Heart left ventricle (tissue), 16 donors: ENCODE measurements around the gene EMX1. TPM values are rescaled to one million over a fixed set of nuclear protein-coding genes. Genes with fewer than 3 reads are reported as not detected.

Source experiments
- ATAC-seq, 4 donors: fragments of 200-7000 bp; cut with Tn5 transposase; one replicate each; pipeline ENCODE4 v1.9.1; 2020 to 2022; ENCODE audit warnings: moderate library complexity in 4 of 4, mild to moderate bottlenecking in 3 of 4, moderate number of reproducible peaks in 1 of 4
- DNase-seq, 5 donors: peaks; one replicate each; pipeline ENCODE4 v3.0.0-alpha.2; 2020
- H3K27ac ChIP-seq, 12 donors: fragments of 200-600 bp; sonication (generic) in 4 of 12; one replicate each; pipeline versions ENCODE4 v1.5.0 to v1.8.0; 2016 to 2022; ENCODE audit warnings: mild to moderate bottlenecking in 2 of 12
- H3K27me3 ChIP-seq, 9 donors: fragments of 200-600 bp; sonication (generic) in 2 of 9; one replicate each; pipeline versions ENCODE4 v1.5.1 to v1.8.0; 2016 to 2022; ENCODE audit warnings: mild to moderate bottlenecking in 3 of 9
- H3K36me3 ChIP-seq, 9 donors: fragments of 200-600 bp; sonication (generic) in 2 of 9; one replicate each; pipeline versions ENCODE4 v1.5.0 to v1.8.0; 2018 to 2022; ENCODE audit warnings: mild to moderate bottlenecking in 2 of 9
- H3K4me1 ChIP-seq, 12 donors: fragments of 200-600 bp; sonication (generic) in 4 of 12; one replicate each; pipeline versions ENCODE4 v1.5.0 to v1.8.0; 2016 to 2022; ENCODE audit warnings: mild to moderate bottlenecking in 3 of 12
- H3K4me3 ChIP-seq, 12 donors: fragments of 200-600 bp; sonication (generic) in 4 of 12; one replicate each; pipeline versions ENCODE4 v1.5.0 to v1.8.0; 2017 to 2022; ENCODE audit warnings: mild to moderate bottlenecking in 9 of 12, moderate library complexity in 4 of 12
- H3K9me3 ChIP-seq, 12 donors: fragments of 200-600 bp; sonication (generic) in 4 of 12; one replicate each; pipeline versions ENCODE4 v1.5.0 to v1.8.0; 2016 to 2022; ENCODE audit warnings: mild to moderate bottlenecking in 1 of 12
- POLR2A ChIP-seq, 2 donors: fragments of 450-650 bp; IDR thresholded peaks; one replicate each; pipeline ENCODE4 v1.6.1; 2017; ENCODE audit warnings: antibody characterized with exemption in 2 of 2, mild to moderate bottlenecking in 2 of 2, moderate library complexity in 2 of 2
- WGBS, 4 donors: extraction: QIAGEN DNeasy Blood & Tissue Kit in 2 of 4; methylation state at CpG; one replicate each; pipeline versions ENCODE4 v1.1.5 to v1.1.7; 2013 to 2018; 5-methylcytosine and 5-hydroxymethylcytosine counted together
- intact Hi-C, 10 donors: fragments of 100-400 bp; cut with DNase I; formaldehyde crosslinking; loops; one replicate each; pipeline versions ENCODE4 v1.11.1 to v1.14.2; 2022
- polyA plus RNA-seq, 2 donors: library from polyadenylated mRNA; stranded (reverse); fragments of 200-250 nt; gene quantifications; one replicate each; pipeline ENCODE4 v1.2.3, GENCODE V29; 2013
- total RNA-seq, 9 donors: library from RNA; depleted of rRNA in 2 of 9; stranded (reverse); fragments of >200 nt in 2 of 9; fragmentation: NEBNext Ultra II Directional in 3 of 9; extraction: Animal tissue kit (Norgen Biotek cat#: 25700) in 3 of 9; gene quantifications; one replicate each; pipeline versions ENCODE4 v1.1.0 to v1.2.4, GENCODE V29; 2016 to 2023
- TF ChIP-seq, protein P1 (sequence below), 12 donors: fragments of 200-600 bp; sonication (generic) in 4 of 12; IDR thresholded peaks; one replicate each; pipeline versions ENCODE4 v1.5.0 to v1.8.0; 2018 to 2022; ENCODE audit warnings: antibody characterized with exemption in 12 of 12, mild to moderate bottlenecking in 5 of 12
- donor health status: ischemic (EF 13 %, LVEDD 7.1; RV severe dilation, severe dysfunction).
- donor health status: healthy with polysubstance abuse.
- donor health status: DM: no; HTN: yes; CAD: no.
- donor health status: DM: no; HTN: no; CAD: no.
- donor health status: ischemic (EF 25% LVEDD 6.9; RV normal size, moderate dysfunction).
- donor health status: ischemic (EF 25% LVEDD 5.7; RV mildly dilated, moderate dysfunction).
- donor health status: healthy.
- donor health status: DM: yes; HTN: yes; CAD: no.
- donor health status: ischemic (EF 35%, LVEDD 5.7; RV mildly dilated, moderate dysfunction).
- donor health status: nonischemic (EF 11% LVEDD 7.7; RV severe dilation, severe dysfunction).
- donor health status: DM: yes; HTN: yes; CAD: no.
- donor health status: PGD.
- donor health status: ischemic (EF 29% LVEDD 5.4; RV normal size, mild dysfunction).
- donor health status: nonischemic (EF 23%, LVEDD 6.1; RV moderate dilation, normal function).

Gene EMX1
- total and polyA plus RNA-seq, 11 donors, result not detected

DNA sequence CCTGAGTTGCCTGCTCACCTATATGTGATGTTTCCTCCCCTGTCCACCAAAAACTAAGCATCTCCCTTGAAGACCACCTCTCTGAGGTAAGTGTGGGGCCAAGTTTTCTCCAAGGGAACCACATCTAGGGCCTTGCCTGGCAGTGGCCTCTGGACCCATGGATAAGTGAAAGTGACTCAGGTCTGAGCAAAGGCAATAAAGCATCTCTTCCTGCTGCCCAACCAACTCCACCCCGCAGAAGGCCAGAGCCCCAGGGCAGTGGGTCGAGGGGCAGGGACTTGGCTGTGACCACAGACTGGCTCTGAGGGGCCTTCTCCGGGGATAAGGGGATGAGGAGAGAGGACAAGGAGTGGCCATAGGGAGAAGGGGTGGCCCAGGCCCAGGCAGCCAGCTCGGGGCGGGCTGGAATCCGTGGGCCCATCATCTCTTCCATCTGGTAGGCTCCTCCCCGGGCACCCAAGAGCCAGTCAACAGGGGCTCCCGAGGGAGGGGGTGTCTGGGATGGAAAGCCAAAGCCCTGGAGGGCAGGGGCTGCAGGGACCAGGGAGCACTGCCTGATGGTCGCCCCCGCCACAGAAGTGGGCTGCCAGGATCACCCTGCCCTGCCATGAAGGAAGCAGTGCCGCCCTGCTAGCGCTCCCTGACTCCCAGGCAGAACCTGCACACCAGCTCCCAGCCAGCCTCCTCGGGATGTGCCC lies 33.4 kb downstream of the EMX1 start:
- no peak for TF ChIP-seq POLR2A (IDR thresholded peaks at IDR 0.05)
- TF ChIP-seq, protein P1, sequence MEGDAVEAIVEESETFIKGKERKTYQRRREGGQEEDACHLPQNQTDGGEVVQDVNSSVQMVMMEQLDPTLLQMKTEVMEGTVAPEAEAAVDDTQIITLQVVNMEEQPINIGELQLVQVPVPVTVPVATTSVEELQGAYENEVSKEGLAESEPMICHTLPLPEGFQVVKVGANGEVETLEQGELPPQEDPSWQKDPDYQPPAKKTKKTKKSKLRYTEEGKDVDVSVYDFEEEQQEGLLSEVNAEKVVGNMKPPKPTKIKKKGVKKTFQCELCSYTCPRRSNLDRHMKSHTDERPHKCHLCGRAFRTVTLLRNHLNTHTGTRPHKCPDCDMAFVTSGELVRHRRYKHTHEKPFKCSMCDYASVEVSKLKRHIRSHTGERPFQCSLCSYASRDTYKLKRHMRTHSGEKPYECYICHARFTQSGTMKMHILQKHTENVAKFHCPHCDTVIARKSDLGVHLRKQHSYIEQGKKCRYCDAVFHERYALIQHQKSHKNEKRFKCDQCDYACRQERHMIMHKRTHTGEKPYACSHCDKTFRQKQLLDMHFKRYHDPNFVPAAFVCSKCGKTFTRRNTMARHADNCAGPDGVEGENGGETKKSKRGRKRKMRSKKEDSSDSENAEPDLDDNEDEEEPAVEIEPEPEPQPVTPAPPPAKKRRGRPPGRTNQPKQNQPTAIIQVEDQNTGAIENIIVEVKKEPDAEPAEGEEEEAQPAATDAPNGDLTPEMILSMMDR (IDR thresholded peaks at IDR 0.05), result no peak
- Histone ChIP-seq H3K36me3 (peaks cover 0 to 3% (median 0%) of the 10 kb centered on the region in 9 donors), H3K27ac (no peak overlapping the region), H3K4me3 (no peak overlapping the region), H3K27me3 (no peaks in the 10 kb centered on the region), H3K9me3 (no peaks in the 10 kb centered on the region), H3K4me1 (peaks cover 0 to 8% (median 0%) of the 10 kb centered on the region in 12 donors)
- no peak for ATAC-seq
- DNase-seq, result no peak
- WGBS, 4 donors, result 83 to 91% (median 88%) methylated on average over 11 to 13 of the region's 13 CpGs
- intact Hi-C loops, result no loop called here

DNA sequence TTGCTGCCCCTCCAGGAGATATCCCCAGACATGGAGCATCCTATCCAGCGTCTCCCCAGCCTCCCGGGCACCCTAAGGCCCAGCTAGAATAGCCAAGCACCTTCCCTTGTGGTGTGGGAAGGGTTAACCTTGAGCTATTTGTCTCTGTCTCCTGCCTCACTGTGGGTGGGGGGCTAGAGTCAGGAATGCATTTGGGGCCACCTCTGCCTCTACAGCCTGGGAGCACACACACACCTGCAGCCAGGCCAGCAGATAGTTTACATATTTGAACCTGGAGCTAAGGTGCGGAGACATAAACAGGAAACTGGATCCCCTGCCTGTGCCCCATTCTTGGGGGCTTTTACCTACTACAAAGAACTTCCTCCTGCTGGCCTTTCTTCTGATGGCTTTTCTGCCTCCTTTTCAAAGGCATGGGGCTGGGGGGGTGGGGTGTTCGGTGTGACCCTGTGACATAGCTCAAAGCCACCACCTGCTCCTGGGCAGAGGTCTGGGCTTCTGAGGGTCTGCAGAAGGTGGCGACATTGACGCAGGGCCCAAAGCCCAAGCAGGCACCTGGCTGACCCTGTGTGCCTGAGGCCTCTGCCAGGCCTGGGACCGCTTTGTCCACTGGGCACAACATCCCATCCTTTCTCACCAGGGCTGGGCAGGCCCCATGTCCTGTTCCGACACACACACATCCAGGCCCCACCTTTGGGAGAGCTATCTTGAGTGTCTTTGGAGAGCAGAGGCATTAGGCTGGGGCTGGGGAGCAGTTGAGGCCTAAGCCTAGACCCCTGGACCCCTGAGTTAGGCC lies 34.2 kb downstream of the EMX1 start:
- no peak for ATAC-seq
- no peaks in the 10 kb centered on the region for H3K9me3 ChIP-seq
- intact Hi-C loops, result no loop called here
- H3K27me3 ChIP-seq, result no peaks in the 10 kb centered on the region
- 91 to 99% (median 95%) methylated on average over 7 to 8 of the region's 8 CpGs for WGBS, 4 donors
- no peak overlapping the region for H3K4me3 ChIP-seq
- H3K4me1 ChIP-seq, result peaks cover 0 to 8% (median 0%) of the 10 kb centered on the region in 12 donors
- DNase-seq, result peak in 2 of 5 donors; percentile 15 to 33
- H3K27ac ChIP-seq, result no peak overlapping the region
- H3K36me3 ChIP-seq, result peaks cover 0 to 3% (median 0%) of the 10 kb centered on the region in 9 donors
- no peak for TF ChIP-seq POLR2A (IDR thresholded peaks at IDR 0.05)
- TF ChIP-seq, protein P1 (IDR thresholded peaks at IDR 0.05), result no peak

DNA sequence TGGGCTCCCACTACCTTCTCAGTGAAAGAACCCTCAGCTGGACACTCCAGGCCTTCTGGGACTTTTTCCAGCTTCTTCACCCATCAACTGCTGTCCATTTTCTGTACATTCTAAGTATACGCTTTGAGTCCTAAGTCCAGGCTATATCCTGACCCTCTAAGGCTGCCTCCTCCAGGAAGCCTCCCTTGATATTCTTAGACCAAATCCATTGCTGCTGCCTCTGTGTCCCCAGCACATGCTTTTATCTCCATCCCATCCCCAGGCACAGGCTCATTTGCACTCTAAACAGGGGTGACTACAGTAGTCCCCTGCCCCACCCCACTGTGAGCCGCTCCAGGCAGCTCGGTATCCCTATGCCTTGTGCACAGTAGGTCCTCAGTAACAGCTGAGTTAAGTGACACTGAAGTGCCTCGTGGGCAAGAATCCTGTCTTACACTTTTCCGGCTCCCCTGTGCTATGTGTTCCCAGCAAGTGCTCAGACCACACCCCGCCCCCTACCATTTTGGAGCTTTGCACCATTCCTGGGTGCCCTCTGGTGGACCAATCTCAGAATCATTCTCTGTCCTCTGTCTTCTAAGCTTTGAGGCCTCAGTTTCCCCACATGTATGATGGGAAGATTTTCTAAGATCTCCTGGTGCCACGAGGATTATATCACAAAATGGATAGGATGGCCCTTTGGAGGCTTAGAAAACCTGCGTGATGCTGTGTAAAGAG lies 34.9 kb downstream of the EMX1 start:
- Histone ChIP-seq H3K9me3 (no peaks in the 10 kb centered on the region), H3K4me3 (no peak overlapping the region), H3K27me3 (no peaks in the 10 kb centered on the region), H3K4me1 (peaks cover 0 to 15% (median 0%) of the 10 kb centered on the region in 12 donors), H3K36me3 (peaks cover 0 to 3% (median 0%) of the 10 kb centered on the region in 9 donors), H3K27ac (no peak overlapping the region)
- WGBS, 4 donors, result 83 to 92% (median 92%) methylated on average over 8 of the region's 8 CpGs
- DNase-seq (no peak), ATAC-seq (no peak)
- intact Hi-C loops, result no loop called here
- no peak for TF ChIP-seq POLR2A (IDR thresholded peaks at IDR 0.05)
- TF ChIP-seq, protein P1 (IDR thresholded peaks at IDR 0.05), result no peak

DNA sequence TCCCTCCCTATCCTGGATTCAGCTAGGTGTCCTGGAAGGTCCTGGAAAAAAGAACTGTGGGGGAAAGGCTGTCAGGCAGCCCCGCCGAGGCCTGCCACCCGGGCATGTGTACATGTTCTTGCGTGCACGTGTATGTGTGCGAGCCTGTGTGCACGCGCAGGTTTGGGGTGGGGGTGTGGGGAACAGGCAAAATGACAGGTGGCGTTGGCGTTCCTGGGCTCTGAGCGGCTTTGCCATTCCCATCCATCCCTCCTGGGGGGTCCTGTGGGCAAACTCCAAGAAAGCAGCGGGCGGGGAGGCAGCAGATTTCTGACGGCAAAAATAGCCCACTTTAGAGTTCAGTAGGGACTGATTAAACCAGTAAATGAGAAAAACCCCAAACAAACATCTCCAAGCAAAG lies 35.6 kb downstream of the EMX1 start:
- H3K36me3 ChIP-seq, result peaks cover 0 to 5% (median 0%) of the 10 kb centered on the region in 9 donors
- H3K27ac ChIP-seq, result no peak overlapping the region
- no peaks in the 10 kb centered on the region for H3K9me3 ChIP-seq
- intact Hi-C loops, result no loop called here
- DNase-seq, result peak in 1 of 5 donors; percentile 5
- H3K27me3 ChIP-seq, result no peaks in the 10 kb centered on the region
- 95 to 96% (median 96%) methylated on average over 14 of the region's 14 CpGs for WGBS, 4 donors
- ATAC-seq, result no peak
- TF ChIP-seq, protein P1 (IDR thresholded peaks at IDR 0.05), result no peak
- TF ChIP-seq POLR2A (IDR thresholded peaks at IDR 0.05), result no peak
- H3K4me1 ChIP-seq, result peaks cover 0 to 22% (median 0%) of the 10 kb centered on the region in 12 donors
- H3K4me3 ChIP-seq, result no peak overlapping the region
